T47D (cell line): ENCODE results near the gene MYO9A.

Experiments used
- DNase-seq, 2 experiments: peaks; one replicate each; pipeline versions ENCODE4 v3.0.0 to v3.0.0-alpha.2; 2011 to 2012; ENCODE audit warnings: low read depth in 1 of 2, low spot score in 1 of 2
- JUND ChIP-seq: IDR thresholded peaks from 2 replicates; pipeline ENCODE4 v1.6.1; 2012; ENCODE audit warnings: low read depth
- in situ Hi-C: cut with HindIII; loops from 2 replicates; pipeline ENCODE4 v1.10.0; 2016; ENCODE audit warnings: low sequenced_read_pairs, low pct_unique_long_range_greater_than_20kb

The MYO9A gene

GRCh38 chr15:71808311-71809020 is 309.5 kb downstream of the MYO9A start:
- no peak for TF ChIP-seq JUND
- in situ Hi-C loops, result no loop called here
- DNase-seq, result no peak

DNA sequence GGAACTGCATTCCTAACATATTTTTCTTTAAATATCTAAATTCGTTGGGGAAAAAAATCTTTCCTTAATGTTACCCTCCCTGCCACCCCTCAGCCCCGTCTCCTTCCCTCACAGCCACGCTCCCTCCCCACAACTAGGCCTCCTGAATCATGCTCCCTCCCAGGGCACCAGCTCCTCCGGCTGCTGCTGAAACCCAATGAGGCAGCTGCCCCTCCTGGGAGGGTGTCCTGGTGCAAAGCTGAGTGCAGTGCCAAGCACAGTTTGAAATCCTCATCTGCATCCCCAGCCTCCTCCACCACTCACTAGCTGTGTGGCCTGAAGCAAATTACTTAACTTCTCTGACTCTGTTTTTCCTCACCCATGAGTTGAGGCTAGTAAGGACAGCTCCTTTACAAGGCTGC is 310.3 kb downstream of the MYO9A start:
- in situ Hi-C loops, result no loop called here

DNA sequence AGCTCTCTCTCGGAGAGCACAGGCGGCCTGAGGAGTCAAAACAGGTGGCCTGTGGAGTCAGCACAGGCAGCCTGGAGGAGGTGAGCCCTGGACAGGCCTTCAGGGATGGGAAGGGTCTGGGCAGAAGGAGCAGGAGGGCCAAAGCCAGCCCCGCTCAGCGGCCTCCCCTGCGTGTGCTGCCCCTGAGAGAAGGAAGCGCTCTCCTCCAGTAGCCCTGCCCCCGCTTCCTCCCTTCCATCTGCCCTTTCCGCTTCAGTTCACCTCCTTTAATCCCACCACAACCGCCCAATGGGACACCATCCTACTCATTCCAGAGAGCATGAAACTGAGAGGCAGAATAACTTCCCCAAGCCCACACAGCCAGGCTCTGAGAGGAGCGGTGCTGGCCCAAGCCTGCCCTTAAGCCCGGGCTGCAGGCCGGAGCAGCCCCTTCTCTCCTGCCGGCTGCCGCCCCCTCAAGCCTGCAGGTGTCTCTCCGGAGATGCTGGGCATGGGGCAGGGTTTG is 310.8 kb downstream of the MYO9A start:
- no peak for DNase-seq
- in situ Hi-C loops, result no loop called here
- no peak for TF ChIP-seq JUND

More for the DNA sequence above, 310.3 kb downstream of the MYO9A start:
- DNase-seq, result no peak
- TF ChIP-seq JUND, result no peak

GRCh38 chr15:71806452-71806931 is 311.5 kb downstream of the MYO9A start:
- DNase-seq, result no peak
- TF ChIP-seq JUND, result no peak
- in situ Hi-C loops, result no loop called here

DNA sequence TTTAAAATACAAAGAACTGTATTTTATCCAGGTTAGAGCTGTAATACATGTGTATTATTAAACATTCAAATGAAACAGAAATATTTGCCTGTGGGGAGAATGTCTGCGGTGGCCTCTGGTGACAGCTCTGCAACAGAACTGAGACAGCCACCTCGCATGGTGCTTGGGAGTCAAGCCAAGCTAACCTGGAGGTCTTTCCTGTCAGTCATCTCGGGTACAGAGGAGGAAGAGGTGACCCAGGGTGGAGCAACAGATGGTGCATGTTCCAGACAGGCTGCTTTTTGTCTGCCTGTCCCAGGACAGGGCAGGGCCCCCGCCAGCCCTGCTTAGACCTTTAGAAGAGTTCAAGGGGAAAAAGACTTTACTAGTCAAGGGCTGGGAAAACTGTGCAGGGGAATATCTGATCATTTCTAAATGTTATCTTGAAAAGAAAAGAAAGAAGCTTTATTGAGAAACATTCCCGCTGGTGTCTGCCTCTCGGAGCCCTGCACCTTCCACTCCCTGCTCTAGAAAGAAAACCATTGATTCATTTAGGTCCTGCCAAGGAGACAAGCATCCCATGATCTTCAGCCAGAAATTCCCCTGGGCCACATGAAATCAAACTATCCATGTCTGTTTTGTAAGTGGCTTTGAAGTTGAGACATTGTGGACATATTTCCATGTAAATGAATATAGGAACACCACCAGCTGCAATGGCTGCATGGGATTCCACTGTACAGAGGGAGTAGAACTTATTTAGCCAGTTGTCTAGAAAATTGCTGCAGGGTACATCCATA is 313.1 kb downstream of the MYO9A start:
- in situ Hi-C loops, result no loop called here
- no peak for TF ChIP-seq JUND
- DNase-seq, result no peak

- DNase-seq, result no peak
- no peak for TF ChIP-seq JUND
- in situ Hi-C loops, result no loop called here
Observed at GRCh38 chr15:71804226-71804625, 313.7 kb downstream of the MYO9A start.

DNA sequence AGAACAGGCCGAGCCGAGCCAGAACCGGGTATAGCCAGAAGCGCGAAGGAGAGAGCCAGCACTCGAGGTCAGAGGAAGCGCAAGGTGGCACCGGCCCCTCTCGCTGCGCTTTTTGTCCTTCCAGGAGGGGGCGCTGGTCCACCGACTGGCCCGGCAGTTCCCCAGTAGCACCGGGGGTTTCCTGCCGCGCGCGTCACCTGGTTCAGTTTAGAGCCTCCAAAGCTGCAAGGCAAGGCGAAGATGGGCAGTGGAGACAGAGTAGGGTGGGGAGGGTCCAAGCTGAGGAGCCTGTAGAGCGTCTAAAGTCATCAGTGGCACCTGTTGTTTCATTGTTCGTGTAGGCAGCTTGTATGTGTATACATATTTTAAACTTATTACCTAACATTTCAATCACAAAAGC is 315.2 kb downstream of the MYO9A start:
- no peak for TF ChIP-seq JUND

DNA sequence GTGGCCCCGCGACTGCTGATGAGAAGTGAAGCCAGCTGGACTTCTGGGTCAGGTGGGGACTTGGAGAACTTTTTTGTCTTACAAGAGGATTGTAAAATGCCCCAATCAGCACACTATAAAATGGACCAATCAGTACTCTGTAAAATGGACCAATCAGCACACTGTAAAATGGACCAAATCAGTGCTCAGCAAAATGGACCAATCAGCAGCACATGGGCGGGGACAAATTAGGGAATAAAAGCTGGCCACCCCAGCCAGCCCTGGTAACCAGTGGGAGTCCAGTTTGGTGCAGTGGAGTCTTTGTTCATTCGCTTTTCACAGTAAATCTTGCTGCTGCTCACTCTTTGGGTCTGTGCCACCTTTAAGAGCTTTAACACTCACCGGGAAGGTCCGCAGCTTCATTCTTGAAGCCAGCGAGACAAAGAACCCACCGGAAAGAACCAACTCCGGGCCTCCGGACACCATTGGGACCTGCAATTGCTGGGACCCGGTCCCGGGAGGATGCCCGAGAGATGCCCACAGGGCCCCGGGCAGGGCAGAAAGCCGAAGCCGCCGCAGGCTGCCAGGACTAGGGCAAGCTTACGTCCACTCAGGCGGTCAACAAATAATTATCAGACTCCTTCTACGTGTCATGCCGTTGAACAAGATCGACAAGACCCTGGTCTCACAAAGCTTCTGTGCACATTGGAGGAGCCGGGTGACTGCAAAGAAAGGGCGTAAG is 315.9 kb downstream of the MYO9A start:
- in situ Hi-C loops, result no loop called here
- DNase-seq, result no peak
- no peak for TF ChIP-seq JUND

More for the DNA sequence above, 315.2 kb downstream of the MYO9A start:
- in situ Hi-C loops, result no loop called here
- no peak for DNase-seq

DNA sequence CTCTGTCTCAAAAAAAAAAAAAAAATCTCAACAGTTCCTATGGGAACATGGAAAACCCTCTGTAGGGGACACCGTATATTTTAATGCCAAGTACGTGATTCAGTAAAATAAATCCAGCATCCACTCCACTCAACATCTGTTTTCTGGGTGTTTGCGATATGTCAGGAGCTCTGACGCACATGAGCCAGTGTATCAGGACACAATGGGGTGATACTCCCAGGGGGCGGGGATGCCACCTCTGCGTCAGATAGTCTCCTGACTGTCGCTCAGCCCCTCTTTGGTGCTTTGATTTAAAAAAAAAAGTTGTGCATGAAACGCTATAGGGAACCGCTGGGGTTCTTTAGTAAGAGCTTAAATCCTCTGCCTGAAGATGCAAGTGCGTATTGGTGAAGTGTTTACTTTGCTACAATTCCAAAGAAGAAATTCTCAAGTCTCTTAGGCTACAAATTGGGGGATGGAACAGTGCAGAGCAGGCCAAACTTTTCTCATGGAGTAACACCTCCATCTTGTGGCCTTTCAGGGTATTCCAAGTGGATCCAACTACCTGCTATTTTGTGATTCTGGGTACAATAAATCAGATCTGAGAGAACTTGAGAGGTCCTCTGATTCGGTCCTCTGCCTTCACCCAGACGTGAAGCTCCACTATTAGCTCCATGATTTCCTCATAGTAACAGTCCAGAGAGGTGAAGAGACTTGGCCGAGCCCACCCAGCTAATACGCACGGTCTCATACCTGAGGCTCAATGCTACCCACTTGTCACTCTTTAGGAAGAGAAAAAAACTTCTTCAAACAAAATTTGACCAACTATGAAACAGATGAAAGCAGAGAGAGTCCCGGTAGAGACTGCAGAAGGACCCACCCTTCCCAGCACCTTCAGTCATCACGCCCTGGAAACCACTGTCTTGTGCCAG is 316.9 kb downstream of the MYO9A start:
- in situ Hi-C loops, result no loop called here

GRCh38 chr15:71800190-71800589 is 317.8 kb downstream of the MYO9A start:
- no peak for TF ChIP-seq JUND
- DNase-seq, result no peak
- in situ Hi-C loops, result no loop called here

More for the DNA sequence above, 316.9 kb downstream of the MYO9A start:
- no peak for TF ChIP-seq JUND
- DNase-seq, result peak; percentile 67 to 81

DNA sequence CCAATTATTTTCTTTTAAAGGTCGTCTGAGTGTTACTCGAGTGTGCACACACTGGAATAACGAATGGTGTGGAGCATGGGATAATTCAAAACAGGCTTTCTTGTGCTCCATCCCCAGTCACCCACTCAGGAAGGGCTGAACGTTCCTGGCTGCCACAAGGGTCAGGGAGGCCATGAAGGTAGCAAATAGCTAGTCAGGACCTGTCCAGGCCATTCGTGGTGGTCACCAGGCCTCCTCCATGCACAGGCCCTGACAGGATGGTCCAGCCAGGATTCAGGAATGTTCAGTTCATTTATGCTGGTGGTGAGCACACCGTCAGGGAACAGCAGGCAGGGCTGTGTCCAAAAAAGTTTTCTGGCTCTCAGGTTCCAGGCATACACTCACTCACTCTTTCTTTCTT is 319.3 kb downstream of the MYO9A start:
- no peak for DNase-seq
- in situ Hi-C loops, result no loop called here
- TF ChIP-seq JUND, result no peak

DNA sequence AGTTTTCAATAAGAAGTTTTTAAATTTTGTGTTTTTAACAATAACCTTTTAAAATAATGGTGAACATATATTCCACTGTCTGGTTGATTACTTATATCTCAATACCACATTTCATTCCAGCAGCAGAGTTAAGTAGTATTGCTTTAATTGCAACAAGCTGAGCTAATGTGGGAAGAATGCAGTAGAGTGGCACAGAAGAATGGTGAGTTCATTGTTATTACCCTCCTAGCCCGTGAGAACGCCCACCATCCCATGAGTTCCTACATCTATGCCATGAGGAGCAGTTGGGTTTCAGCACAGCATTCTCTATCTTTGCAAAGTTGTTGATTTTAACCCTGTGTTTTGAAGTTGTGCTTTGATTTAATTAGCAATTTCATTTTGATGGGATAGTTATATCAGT is 325.4 kb downstream of the MYO9A start:
- in situ Hi-C loops, result no loop called here
- TF ChIP-seq JUND, result 0 out of 2 replicates have a peak, but pooled peaks have one; percentile 19
- peak; percentile 51 to 55 for DNase-seq
